ENCODE measurements around the gene HLCS. TPM values are rescaled to one million over a fixed set of nuclear protein-coding genes. Genes with fewer than 3 reads are reported as not detected.
"Not testable (repeated sequence)": the region's sequence is repeated elsewhere in the genome, so short reads cannot be mapped to it uniquely, and the experiment has no call there.

The HLCS gene
- total RNA-seq, 2 donors from 2014 or later: 6.9 to 10.0 TPM

- Histone ChIP-seq H3K9me3 (no peaks in the 10 kb centered on the region), H3K27ac (no peak overlapping the region), H3K27me3 (peaks cover 0 to 6% of the 10 kb centered on the region in 2 donors), H3K36me3 (no peaks in the 10 kb centered on the region), H3K4me1 (peaks cover 0 to 7% of the 10 kb centered on the region in 2 donors), H3K4me3 (no peak overlapping the region)
- no peak for DNase-seq (ENCODE audit: low spot score)
- no peak for TF ChIP-seq CTCF (IDR thresholded peaks at IDR 0.05)
These were observed 35.0 kb upstream of the HLCS start for GRCh38 chr21:37001441-37001840.

DNA sequence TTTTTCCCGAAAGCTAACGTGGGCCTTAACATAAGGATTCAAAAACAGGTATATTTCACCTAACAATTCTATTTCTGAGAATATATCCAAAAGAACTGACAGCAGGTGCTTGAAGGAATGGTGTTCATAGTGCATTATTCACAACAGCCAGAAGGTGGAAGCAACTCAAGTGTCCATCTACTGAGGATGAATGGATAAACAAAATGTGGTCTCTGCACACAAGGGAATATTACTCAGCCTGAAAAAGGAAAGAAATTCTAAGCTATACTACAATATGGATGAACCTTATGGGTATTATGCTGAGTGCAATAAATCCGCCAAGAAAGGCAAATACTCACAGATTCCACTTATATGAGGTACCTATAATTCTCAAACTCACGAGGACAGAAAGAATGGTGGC is 33.9 kb upstream of the HLCS start:
- Histone ChIP-seq H3K36me3 (no peaks in the 10 kb centered on the region), H3K4me1 (no peaks in the 10 kb centered on the region), H3K4me3 (no peak overlapping the region), H3K27ac (no peak overlapping the region), H3K27me3 (no peaks in the 10 kb centered on the region), H3K9me3 (no peaks in the 10 kb centered on the region)
- DNase-seq (ENCODE audit: low spot score): no peak
- TF ChIP-seq CTCF (IDR thresholded peaks at IDR 0.05): no peak

GRCh38 chr21:36999131-36999898 is 32.8 kb upstream of the HLCS start:
- Histone ChIP-seq H3K9me3 (peaks cover 0 to 2% of the 10 kb centered on the region in 2 donors), H3K36me3 (no peaks in the 10 kb centered on the region), H3K27ac (no peak overlapping the region), H3K4me1 (no peaks in the 10 kb centered on the region), H3K27me3 (peaks cover 0 to under 1% of the 10 kb centered on the region in 2 donors), H3K4me3 (no peak overlapping the region)
- no peak for DNase-seq (ENCODE audit: low spot score)
- TF ChIP-seq CTCF (IDR thresholded peaks at IDR 0.05): no peak

- H3K36me3 ChIP-seq; H3K27ac ChIP-seq; H3K4me3 ChIP-seq; H3K9me3 ChIP-seq; H3K4me1 ChIP-seq; H3K27me3 ChIP-seq; DNase-seq (ENCODE audit: low spot score): not testable (repeated sequence)
These were observed 28.8 kb upstream of the HLCS start for GRCh38 chr21:36995285-36995684.

- H3K27me3 ChIP-seq: peaks cover 0 to 2% of the 10 kb centered on the region in 2 donors
These were observed 28.2 kb upstream of the HLCS start for GRCh38 chr21:36994501-36995158.

More at GRCh38 chr21:36994501-36995158, 28.2 kb upstream of the HLCS start:
- H3K4me3 ChIP-seq: no peak overlapping the region
- DNase-seq (ENCODE audit: low spot score): no peak
- H3K9me3 ChIP-seq: peaks cover 0 to 6% of the 10 kb centered on the region in 2 donors
- H3K27ac ChIP-seq: no peak overlapping the region
- no peak for TF ChIP-seq CTCF (IDR thresholded peaks at IDR 0.05)
- H3K36me3 ChIP-seq: no peaks in the 10 kb centered on the region
- peaks cover 0 to 5% of the 10 kb centered on the region in 2 donors for H3K4me1 ChIP-seq

Data from right atrium auricular region (tissue), 2 donors.